Stimulated activated CD8-positive, alpha-beta memory T cell treated with anti-CD3 and anti-CD28 coated beads, Interleukin-4, amount 100 ng/mL, for 1 hour (primary cell): ENCODE results near the gene ABCC12.
A peak's percentile ranks its signal among the peaks of the same experiment; 100 is the strongest.
"Not testable (repeated sequence)": the region's sequence is repeated elsewhere in the genome, so short reads cannot be mapped to it uniquely, and the experiment has no call there.

Experiments used
- DNase-seq, 2 donors: peaks; one replicate each; pipeline ENCODE4 v3.0.0-alpha.2; 2020; ENCODE audit warnings: low read depth in 2 of 2, low spot score in 1 of 2

The ABCC12 gene

DNA sequence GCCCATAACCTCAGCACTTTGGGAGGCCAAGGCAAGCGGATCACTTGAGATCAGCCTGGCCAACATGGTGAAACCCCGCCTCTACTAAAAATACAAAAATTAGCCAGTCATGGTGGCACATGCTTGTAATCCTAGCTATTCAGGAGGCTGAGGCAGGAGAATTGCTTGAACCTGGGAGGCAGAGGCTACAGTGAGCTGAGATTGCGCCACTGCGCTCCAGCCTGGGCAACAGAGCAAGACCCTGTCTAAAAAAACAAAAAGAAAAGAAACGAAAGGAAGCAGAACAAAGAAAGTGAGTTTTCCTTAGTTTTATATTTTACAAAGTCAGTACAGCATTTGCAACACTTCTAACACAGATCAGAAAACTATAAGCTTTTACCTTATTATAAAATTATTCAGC is 10.8 kb upstream of the ABCC12 start:
- DNase-seq: not testable (repeated sequence)

DNA sequence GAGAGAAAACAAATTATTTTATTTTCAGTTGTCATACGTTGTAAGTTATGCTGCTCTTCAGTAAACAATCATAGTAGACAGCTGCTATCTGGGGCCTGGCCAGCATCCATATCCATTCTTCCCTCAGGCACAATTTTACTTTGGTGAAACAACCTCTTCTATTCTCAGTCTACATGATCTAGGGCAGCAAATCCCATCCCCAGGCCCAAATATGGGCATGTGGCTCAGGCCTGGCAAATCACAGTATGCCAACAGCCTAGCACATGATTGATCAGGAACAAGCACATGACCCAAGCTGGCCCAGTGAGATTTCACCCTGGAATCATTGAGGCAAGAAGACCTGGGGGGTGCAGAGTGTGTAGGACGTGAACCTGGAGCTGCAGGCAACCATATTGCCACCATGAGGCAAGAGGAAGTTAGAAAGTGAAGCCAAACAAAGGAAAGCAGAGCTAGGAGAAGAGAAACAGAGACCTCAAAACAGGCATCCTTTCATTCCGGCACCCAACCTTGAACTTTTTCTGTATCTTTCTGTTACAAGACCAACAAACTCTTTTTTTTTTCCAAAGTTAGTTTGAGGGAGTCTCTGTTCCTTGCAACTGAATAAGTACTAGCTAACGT is 10.3 kb upstream of the ABCC12 start:
- no peak for DNase-seq

DNA sequence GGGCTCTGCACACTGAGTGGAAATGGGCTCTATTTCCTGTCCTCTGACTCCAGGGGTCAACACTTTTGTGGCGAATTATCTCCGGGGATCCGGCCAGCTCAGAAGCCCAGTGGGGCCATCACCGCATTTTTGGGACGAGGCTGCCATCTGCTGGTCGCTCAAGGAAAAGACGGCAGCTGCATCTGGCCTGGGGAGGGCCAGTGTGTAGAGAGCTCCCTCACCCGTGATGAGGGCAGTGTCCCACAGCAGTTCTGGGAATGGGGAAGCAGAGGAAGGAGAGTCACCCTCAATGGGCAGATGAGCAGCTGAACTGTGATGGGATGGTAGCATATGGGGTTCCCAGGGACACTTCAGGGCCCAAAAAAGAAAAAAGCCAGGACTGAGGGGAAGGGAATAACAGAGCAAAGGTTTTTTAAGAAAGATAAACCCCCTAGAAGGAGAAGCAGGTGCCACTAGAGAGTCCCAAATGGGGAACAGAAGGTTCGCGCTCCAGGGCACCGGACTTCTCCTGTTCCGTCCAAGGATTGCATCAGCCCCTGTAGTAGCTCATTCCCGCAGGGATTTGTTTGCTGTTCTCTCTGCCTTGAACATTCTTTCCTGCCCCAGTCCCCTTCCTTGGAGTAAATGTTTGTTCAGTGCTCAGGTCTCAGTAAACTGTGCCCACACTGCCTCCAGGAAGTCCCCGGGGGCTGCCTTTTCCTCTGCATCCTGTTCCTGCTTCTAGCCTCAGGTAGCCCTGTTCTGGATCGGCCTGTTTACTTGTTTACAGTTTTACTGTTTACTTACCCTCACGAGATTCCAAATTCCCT is 9.3 kb upstream of the ABCC12 start:
- peak; percentile 28 to 32 for DNase-seq

DNA sequence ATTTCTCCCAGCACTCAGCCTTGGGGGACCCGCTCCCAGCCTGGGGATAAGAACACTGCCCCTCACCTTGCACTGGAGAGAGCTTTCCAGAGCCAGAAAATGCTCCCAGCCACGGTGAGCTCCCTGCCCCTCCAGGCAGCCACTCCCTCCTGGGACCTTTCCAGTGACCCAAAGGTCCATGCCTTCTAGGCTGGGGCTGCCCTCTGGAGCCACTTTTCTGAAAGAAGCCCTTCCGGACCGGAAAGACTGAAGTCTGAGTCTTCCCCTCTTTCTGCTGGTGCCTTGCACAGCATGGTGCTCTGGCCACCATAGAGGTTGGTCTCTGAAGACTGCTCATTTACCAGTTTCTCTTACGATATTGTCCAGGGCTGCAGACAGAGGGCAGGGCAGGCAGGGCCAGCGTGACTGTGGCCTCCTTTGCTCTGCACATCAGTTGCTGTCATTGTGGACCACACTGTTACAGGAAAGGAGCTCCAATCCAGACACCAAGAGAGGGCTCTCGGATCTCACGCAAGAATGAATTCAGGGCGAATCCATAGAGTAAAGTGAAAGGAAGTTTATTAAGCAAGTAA is 7.1 kb upstream of the ABCC12 start:
- DNase-seq: no peak

DNA sequence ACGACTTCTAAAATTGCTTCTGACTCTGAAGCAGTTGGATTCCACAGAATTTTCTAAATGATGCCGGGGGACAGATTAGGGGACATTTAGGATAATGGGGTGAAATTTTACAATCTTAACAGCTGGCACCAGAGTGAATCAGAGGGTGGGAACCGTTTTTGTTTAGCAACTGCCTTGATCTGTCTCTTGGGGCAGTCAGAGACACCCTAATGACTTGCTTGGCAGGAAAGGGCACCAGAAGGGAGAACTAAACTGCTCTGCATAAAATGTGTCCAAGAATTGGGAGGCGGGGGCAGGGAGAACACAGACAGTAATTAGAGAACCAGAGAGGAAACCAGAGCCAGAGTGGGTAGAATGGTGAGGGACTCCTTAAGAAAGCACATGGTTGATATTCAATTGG is 6.1 kb upstream of the ABCC12 start:
- no peak for DNase-seq

DNA sequence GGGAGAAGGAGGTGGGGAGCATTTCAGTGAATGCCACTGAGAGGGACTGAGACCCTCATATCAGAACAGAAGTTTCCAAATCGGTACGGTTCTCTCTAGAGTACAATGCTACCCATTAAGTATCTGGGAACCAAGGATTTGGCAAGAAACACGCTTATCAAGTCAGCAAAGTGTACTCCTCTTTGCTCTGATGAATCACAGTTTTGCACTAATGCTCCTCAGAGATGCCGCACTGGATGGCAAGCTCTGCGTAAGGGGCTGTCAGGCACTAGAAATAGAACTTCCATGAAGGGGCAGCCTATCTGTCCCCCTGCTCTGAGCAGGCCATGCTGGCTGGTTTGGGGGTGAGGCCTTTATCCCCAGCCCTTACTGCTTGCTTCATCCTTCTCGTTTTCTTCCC is 4.8 kb upstream of the ABCC12 start:
- no peak for DNase-seq

DNA sequence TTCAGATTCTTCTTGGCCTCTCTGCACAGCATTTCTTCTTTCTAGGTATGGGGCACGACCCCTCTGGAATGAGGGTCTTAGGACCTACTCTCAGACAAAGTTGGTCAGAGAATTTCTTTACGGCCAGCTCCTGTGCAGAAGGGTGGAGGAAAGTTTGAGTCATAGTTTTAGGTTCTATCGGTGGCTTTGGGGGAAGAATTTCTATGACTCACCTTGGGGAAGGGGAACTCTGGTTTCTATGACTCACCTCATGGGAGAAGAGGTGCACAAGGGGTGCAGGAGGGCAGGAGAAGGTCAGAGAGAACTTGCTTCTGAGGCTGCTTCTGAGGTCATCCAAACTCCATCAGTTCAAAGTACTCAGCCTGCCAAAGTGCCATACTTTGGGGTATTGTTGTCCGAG is 2.5 kb upstream of the ABCC12 start:
- DNase-seq: no peak

DNA sequence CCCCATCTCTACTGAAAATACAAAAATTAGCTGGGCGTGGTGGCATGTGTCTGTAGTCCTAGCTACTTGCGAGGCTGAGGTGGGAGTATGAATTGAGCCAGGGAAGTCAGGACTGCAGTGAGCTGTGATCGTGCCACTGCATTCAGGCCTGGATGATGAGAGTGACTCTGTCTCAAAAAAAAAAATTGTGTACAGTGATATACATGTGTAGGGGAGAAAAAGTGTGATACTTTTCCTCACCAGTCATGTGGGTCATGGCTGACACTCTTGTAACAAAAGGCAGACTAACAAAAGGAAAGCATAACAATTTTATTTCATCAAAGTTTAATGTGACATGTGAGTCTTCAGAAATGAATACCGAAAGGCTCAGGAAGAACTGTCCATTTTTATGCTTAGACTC is 2.0 kb upstream of the ABCC12 start:
- no peak for DNase-seq

DNA sequence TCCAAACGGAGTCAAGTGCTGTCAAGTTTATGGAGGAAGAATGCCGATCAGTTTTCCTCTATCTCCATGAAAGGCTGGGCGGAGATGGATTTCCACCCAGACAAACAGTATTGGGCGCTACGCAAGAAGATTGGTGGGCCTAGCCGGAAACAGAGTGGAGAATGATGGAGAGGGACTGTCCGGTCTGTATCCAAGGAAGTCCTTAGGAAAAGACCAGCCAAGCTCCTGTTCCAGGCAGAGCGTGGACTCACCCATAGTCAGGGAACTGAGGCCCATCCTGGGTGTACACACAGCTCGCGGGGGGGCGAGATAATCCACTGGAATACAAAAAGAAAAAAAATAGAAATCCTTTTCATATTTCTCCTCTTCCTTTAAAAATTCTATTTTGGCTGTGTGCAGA is 1.5 kb upstream of the ABCC12 start:
- DNase-seq: no peak

DNA sequence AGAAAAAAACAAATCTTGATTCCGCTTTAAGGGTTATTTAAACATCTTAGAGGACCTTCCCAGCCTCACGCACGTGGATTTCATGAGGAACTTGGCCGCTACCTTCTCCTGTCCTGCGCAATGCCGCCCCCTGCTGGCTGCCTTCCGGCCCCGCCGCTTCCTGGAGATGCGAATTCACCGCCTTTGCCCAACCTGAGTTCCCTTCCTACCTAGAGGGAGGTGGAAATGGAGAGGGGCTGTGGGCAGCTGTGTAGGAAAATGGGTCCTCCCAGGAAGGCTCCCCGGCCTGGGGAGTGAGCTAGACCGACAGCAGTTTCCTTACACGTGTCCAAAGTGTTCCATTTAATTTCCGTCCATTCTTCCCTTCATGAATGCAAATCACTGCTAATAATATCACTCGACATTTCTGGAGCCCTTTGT is 1.0 kb upstream of the ABCC12 start:
- peak; percentile 55 to 66 for DNase-seq

DNA sequence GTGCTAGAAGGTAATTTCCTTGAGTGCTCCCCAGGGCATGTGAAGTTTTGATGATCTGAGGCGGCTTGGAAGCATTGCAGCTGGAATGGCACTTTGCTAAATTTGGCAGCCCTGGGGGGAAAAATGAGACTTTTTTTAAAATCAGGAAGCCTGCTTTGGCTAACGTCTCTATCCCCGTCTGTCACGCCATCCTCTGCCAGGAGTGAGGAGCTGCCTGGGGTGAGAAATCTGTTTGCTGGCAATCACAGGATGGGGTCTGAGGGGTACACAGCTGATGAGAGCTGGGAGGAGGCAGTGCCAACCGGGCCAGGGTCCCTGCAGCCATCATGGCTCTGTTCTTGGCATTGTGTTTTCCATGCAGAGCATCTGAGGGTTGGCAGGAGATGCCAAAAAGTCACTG is 2.0 kb downstream of the ABCC12 start:
- no peak for DNase-seq

DNA sequence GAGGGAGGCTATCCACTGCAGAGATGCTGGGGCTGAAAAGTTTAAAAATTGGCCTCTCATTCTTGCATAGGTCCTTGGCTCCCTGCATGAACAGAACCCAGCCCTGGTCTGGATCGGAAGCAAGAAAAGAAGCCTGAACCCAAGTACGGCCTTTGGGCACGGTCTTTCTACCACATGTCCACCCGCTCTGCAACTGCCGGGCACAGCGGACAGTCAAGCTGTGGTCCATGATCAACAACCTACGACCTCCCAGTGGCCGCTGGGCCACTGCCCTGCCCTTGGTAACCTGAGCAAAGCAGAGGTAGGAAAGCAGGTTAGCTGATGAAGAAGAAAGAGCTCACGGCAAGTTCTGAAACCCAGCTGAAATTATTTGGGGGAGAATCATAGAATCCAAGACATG is 3.6 kb downstream of the ABCC12 start:
- DNase-seq: no peak

DNA sequence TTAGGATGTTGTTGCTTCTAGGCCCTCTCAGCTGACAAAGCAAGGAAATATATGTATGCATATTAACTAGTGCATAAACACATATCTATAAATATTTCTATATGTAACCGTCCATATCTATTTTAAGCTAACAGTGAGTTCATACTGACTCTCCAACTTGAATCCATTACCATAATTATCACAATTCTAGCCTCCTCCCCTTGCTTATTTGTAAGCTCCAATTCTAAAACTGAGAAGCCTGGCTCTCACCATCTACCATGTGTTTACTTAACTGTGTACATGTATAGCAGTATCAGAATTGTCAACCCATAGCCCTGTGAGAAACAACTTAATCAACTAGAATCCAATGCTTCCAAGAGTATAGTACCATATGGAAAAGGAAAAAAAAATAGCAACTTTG is 5.1 kb downstream of the ABCC12 start:
- no peak for DNase-seq

DNA sequence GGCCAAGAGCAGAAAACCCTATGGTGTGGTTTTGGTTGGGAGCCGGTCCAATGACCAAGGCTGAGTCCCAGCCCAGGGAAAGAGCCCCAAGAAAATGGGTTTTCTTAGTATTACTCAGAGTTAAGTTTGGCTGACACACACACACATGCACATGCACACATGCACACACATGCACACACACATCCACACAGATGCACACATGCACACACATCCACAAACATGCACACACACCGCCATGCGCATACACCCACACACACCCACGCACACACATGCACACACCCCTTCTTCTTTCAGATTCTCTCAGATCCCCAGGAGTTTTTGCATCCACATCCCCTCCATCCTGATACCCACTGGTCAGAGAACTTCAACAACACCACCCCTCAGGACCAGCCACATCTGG is 9.1 kb downstream of the ABCC12 start:
- no peak for DNase-seq

DNA sequence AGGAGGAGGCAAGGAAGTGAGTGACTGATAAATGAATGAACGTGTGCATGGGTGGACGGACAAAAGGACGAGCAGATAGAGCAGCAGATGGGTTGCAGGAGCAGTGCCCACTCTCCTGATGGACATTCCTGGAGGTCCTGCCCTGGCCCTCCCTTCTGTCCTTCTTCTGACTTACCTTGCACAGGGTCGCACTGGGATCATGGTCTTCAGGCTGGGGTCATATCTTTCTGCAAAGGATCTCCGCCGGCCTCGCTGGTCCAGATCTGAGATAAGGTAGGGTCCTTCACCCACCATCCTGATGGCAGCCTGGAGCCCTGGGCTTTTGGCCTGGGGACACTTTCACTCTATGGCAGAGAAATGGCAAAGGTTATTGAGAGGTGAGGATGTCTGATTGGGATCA is 9.7 kb downstream of the ABCC12 start:
- DNase-seq: no peak

DNA sequence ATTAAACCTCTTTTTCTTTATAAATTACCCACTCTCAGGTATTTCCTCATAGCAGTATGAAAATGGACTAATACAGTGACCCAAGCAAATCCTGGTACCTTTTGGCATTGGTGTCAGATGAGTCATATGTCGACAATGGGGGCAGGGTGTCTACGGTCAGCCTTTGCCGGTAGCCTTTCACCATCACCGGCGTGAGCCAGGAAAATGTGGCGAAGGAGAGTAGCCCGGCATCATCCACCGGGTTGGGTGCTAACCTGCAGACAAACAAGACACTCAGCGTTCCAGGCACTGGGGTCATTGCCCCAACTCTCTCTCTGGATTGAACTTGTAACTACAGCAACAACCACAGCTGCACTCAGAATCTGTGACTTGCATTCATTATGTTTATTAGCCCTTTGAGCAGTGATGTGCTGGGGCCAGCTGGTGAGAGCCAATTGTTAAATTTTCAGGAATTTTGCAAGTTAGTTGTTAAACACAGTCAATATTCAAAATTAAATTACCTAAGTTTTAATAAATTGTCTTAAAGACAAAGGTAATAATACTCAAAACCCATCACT is 11.9 kb downstream of the ABCC12 start:
- DNase-seq: no peak

DNA sequence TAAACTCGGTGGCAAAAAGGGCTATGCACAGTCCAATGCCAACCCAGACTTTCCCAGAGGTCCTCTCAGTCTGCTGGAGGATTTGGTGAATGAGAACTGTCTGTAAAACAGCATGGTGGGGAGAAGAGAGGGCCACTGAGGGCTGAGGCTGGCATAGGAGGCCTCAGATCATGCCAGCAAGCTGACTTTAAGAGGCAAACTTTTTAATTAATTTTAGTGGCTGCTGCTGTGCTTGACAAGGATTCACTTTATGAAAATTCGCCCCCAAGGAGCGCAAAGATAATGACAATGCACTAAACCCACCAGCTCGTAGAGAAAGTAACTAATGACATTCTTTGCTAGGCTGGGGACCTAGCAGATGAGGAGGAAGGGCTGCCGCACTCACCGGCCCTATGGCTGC is 15.0 kb downstream of the ABCC12 start:
- no peak for DNase-seq

DNA sequence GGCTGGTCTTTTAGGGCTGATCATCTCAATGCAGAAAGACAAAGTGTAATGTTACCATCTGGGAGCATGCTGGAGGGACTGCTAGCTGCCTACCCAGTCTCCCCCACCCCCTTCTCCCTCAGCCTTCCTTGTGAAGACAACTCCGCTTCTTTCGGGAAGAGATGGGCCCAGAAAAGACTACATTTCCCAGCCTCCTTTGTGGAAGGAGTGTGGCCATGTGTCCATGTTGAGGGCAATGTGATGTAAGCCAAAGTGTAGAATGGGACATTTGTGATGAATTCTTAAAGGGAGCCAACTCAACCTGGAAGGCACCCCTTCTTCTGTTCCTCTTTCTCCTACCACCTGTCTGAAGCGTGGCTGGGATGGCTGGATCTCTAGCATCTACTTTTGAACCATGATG is 16.3 kb downstream of the ABCC12 start:
- no peak for DNase-seq

DNA sequence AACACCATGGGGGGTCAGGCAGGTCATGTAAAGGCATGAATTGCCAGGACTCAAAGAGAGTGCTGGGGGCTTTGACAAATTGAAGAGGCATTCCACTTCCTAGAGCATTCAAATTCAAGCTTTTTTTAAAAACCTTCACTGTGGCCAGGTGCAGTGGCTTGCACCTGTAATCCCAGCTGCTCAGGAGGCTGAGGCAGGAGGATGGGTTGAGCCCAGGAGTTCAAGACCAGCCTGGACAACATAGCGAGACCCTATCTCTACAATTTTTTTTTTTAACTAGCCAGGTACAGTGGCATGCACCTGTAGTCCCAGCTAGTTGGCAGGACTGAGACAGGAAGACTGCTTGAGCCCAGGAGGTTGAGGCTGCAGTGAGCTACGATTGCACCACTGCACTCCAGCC is 17.2 kb downstream of the ABCC12 start:
- no peak for DNase-seq

DNA sequence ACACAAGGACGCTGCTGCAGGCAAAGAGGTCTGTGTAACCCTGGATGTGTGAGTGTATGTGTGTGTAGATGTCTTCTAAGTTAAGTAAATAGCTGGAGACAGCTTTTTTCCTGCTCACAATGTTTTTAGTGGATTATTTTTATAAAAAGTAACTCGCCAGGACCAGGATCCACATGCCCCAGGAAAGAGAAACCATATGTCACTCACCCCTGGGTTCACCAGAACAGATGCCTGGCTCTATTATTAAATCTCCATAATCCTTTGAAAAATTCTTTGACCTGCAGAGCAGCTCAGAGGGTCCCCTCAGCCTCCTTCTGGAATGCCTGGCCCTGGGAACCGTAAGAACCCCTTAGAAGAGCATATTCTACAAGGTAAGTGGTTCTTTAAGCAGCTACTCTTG is 18.0 kb downstream of the ABCC12 start:
- no peak for DNase-seq

DNA sequence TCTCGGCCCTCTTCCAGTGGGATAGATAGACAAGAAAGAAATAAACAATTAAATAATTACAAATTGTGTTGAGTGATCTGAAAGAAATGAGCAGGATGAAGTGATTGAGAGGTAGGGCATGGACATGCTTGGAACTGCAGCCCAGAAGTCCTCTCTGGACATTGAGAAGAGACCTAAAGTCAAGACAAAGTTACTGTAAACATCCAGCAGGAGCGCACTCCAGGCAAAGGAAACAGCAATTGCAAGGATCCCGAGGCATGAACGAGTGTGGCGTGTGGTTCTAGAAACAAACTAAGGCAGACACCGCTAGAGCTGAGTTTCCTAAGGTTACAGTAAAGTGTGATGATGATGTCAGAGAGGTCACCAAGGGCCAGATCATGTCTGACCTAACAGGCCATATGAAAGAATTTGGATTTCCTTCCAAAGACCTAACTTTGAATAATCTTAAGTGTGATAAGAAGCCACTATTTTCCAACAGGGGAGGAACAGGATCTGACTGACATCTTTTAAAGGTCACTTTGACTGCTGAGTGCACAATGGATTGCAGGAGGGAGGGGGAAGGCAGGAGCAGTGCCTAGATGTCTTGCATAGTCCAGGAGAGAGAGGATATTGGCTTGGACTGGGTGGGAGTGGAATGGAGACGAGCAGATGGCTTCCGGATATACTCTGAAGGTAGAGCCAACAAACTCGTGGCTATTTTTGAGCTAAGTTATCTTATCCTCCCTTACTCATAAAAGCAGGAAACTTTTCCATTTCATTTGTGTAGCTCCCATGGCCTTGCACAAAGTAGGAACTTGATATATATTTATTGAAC is 19.0 kb downstream of the ABCC12 start:
- DNase-seq: no peak
